ENCODE results near the gene ULK3.

Gene ULK3

DNA sequence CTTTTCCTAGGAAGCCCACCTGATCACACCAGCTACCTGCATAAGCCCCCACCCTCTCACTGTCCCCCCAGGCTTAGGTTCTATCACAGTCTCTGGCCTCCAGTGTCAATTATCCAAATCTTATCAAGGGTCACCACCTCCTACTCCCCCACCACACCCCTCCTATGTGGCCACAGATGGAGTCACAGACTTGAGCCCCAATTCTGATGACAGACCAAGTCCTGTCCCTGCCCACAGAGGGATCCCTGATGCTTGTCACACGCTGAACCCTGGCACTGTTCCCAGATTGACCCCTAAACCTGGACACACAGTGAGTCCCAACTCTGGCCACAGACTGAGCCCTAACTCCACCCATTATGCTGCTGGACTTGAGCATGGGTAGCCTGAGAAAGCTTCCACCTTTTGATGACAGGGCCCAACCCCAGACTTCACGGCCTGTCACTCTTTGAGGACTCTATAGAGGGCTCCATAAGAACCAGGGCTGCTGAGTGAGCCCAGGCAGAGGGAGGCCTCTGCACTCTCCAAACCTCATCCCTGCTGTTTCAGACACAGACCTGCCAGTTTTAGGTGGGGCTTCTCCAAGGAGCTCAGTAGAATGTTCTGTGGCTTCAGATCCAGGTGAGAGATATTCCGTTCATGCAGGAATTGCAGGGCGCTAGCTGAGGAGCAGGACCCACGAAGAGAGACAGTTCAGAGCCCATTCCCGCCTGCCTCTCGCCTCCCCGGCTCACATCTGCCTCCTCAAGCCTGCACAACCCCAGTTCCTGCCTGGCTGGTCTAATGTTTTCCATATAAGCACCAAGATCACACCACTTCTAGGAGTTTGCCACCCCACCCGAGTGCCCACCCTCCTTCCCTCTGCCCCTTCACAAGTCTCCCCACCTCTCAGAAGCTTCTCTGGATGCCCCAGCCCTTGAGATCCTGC lies 1.8 kb downstream of the ULK3 start:
- no peak for DNase-seq (ENCODE audit: low read depth)

DNA sequence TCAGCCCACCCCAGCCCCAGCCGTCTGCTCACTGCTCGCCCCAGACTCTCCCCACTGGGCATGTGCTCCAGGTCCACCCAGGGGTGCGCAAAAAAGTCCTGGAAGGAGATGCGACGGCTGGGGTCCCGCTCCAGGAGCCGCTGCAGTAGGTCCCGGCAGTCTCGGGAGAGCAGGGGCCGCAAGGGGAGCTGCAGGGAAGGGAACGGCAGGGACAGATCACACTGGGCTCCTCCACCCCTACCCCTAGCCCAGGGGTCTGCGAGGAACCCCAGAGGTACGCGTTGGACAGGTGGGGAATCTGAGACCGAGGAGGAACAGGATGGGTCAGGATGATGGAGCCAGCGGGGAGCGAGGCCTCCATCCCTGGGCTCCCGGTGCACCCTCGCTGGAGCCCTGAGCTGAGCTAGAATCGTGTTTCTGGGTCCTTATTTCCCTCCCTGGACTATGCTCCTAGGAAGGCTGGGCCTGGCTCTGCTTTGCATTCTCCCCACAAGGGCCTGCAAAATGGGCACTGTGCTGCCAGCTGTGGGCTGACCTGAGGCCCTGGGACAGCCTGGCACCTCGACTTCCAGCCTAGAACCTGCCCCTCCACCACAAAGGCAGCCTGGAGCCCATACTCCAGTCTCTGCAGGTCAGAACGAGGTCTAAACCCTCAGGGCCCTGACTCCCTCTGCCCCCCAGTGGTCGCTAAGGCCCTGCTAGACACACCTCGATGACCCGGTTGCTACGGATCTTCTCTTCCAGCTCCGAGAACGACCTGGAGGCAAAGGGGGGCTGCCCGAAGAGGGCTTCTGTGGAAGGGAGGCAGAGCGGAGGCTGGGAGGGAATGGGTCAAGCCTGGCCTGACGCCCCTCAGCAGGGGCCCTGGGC lies 3.2 kb downstream of the ULK3 start:
- DNase-seq (ENCODE audit: low read depth): no peak

GRCh38 chr15:74838746-74839525 lies 4.0 kb downstream of the ULK3 start:
- no peak for DNase-seq (ENCODE audit: low read depth)

- no peak for DNase-seq (ENCODE audit: low read depth)
These were observed 4.8 kb downstream of the ULK3 start for GRCh38 chr15:74838137-74838516.

DNA sequence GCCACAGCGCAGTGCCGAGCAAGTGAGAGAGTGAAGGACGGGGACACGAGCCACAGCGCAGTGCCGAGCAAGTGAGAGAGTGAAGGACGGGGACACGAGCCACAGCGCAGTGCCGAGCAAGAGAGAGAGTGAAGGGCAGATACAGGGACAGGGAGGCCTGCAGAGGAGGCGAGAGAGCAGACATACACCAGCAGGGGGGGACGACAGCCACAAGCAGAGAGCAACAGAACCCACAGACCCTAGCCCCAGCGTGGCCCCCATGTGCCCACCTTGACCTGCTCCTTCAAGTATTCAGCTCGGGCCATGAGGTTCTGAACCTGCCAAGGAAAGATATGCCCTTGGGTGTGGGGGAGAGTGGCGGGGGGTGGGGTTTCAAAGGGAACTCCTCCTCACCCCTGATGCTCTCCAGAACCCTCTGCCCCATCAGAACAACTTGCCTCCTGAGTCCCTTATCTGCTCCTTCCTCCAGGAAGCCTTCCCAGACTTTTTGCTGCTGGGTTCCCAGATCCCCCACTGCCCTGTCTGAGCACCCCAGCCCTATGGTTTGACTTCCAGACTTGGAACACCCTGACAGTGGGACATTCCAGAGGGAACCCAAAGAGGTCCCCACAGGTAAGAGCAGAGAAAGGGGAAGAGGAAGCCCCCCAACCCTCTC lies 5.3 kb downstream of the ULK3 start:
- no peak for DNase-seq (ENCODE audit: low read depth)

GRCh38 chr15:74836846-74837245 lies 6.1 kb downstream of the ULK3 start:
- no peak for DNase-seq (ENCODE audit: low read depth)

DNA sequence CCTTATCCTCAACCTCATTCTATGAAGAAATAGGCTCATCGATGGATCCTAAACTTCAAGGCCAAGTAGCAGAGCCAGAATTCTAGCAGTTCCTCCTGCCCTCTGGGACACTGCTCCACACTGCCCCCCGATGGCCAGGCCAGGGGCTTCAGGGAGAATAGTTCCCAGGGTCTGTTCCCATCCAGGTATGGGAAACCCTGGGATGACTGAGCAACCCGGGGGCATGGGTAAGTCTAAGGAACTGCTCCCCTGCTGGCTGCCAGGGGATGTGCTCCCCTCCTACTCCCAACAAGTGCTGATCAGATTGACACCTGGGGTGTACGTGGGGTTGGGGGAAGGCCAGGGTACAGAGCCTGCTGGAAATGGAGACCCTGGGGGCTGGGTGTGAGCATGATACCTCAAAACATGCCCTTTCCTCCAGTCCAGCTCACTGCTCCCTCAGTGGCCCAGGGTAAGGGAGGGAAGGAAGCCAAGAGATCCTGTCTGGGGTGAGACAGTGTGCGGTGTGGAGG lies 7.6 kb downstream of the ULK3 start:
- DNase-seq (ENCODE audit: low read depth): peak; percentile 16

GRCh38 chr15:74833376-74834107 lies 9.4 kb downstream of the ULK3 start:
- DNase-seq (ENCODE audit: low read depth): no peak

DNA sequence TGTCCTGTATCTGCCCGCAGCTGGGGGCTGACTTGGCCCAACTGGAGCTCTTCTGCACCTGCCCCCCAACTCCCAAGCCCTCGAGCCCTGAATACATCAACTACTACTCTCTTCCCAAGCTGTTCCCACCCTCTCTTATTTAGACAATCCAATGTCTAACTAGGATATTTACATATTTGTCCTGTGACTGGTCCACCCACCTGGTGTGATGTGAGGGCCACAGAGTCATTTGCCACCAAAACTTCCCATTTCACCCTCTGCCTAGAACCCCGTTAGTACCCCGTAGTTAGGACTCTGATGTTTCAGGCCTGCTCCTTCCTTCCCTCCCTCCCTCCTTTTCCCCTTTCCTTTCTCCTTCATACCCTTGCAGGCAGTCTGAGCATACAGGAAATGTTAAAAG lies 10.1 kb downstream of the ULK3 start:
- no peak for DNase-seq (ENCODE audit: low read depth)

DNA sequence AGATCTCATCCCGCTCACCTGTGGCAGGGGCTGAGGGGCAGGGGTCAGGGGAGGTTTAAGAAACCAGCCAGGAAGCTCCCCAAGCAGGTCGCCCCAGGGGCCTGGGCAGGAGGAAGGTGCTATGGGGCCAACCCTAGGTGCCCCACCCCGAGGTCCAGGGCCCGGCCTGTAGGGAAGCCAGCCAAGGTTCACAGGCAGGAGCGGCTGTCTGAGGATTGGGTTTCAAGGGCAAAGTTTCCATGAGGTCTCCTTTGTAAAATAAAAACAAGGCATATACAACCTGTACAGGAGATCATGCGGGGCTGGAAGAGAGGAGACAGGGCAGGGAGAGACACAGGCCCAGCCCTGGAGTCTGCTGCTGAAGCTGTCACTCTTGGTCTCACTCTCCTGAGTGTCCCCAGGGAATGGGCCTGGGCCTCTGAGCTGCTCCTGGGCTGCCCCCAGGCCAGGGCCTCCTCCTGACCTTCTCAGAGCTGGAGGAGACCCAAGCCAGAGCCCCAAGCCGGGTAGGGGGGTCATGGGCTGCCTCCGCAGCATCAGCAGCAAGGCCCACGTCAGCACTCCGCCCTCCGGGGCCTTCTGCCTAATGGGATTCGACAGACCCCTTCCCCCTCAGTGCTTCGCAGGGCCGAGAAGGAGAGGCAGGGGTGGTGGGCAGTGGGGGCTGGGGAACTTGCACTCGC lies 11.0 kb downstream of the ULK3 start:
- DNase-seq (ENCODE audit: low read depth): no peak

GRCh38 chr15:74830868-74831267 lies 12.1 kb downstream of the ULK3 start:
- no peak for DNase-seq (ENCODE audit: low read depth)

DNA sequence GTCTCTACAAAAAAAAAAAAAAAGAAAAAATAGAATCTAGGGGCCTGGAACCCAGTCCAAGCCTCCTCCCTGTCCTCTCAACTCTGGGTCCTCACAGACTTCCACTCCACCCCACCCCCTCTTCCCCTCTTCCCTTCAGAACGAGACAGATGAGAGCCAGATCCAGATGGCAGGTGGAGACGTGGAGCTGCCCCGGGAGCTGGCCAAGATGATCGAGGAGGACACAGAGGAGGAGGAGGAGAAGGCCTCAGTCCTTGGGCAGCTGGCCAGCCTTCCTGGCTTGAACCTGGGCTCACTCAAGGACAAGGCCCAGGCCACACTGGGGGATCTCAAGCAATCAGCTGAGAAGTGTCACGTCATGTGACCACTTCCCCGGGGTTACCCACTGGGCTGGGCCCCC lies 13.0 kb downstream of the ULK3 start:
- no peak for DNase-seq (ENCODE audit: low read depth)

- peak; percentile 20 for DNase-seq (ENCODE audit: low read depth)
These were observed 13.5 kb downstream of the ULK3 start for GRCh38 chr15:74829486-74829885.

DNA sequence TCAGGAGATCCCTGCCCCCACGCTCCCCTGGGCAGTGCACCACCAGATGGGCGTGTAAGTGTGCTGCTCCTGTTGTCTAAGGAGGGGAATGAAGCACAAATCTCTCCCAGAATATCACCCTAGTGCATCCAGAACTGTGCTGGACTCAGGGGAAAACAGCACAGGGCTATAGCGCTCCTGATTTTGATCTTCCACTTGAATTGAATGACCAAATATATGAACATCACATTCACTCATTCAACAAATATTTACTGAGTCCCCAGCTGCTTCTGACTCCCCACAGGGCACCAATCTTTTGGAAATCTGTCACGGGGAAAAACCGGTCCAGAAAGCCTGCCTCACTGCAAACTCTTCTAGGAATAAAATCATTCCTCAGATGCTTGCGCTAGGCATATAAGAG lies 14.1 kb downstream of the ULK3 start:
- DNase-seq (ENCODE audit: low read depth): no peak

DNA sequence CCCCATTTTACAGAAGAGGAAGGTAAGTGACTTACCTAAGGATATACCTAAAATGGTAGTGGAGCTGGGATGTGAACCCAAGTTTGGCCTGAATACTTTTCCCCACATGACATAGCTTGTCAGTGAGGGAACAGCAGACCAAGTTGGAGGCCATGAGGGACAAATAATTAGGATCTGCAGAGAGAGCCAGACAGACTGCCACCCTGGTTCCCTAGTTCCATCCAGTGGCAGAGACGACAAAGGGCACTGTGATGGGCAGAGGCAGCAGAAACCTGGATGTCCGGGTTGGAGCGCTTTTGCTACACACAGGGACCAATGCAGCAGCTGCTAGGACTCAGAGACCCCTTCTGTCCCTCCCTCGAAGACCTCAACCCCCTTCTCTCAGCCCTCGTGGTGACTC lies 15.3 kb downstream of the ULK3 start:
- DNase-seq (ENCODE audit: low read depth): no peak

- DNase-seq (ENCODE audit: low read depth): no peak
These were observed 16.0 kb downstream of the ULK3 start for GRCh38 chr15:74826921-74827320.

DNA sequence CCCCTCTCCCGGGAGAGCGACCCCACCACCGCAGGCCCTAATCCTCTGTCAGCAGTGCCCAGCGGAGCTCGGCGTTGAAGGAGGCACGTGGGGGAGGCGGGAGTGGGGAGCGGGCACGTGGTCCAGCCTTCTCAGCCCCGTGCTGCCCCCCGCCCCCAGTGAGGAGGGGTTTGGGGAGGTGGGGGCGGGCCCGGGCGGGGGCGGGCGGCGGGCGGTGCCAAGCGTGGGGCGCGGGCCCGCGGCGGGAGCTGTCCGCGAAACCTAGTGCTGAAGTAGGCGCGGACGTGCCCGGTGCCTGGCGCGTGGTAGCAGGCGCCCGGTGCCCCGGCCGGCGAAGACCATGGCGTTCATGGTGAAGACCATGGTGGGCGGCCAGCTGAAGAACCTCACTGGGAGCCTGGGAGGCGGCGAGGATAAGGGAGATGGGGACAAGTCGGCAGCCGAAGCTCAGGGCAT lies 16.6 kb downstream of the ULK3 start, which contains the start of gene CPLX3:
TSS of gene CPLX3 (plus strand) at position 264 of the 456 bp plus-strand sequence. CDS start at position 341, 77 bp downstream.
- DNase-seq (ENCODE audit: low read depth): no peak

GRCh38 chr15:74825866-74826265 lies 17.1 kb downstream of the ULK3 start:
- DNase-seq (ENCODE audit: low read depth): no peak

DNA sequence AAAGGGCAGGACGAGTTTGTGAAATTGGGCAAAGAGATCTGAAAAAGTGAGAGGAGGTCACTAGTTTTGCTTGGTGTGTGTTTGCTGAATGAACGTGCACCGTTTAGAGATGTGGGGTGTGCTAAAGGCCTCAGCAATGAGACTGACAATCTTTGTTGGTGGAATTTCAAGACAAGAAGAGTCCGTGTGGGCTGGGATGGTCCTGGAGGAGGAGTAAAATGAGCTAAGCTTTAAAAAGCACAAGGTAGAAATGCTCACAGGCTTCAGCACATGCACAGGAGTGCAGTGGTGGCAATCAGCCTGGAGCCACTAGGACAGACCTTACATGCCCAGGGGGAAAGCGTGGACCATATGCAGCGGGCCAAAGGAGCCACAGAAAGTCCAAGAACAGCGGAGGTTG lies 18.0 kb downstream of the ULK3 start:
- no peak for DNase-seq (ENCODE audit: low read depth)

DNA sequence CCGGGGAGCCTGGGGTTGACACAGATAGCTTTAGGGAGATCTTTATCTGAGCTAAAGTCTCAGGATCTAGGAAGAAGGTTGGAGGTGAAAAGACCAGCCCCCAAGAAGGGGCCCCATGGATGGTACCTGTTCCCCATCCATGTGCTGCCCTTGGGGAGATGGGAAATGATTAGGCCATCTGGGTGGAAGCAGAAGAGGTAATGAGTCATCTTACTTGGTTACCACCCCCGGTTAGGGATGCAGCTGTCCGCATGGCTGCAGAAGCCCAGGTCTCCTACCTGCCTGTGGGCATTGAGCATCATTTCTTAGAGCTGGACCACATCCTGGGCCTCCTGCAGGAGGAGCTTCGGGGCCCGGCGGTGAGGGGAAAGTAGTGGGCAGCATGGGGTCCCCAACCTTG lies 19.6 kb downstream of the ULK3 start:
- DNase-seq (ENCODE audit: low read depth): no peak

All from HS-5 (cell line).